PC-3 (cell line): ENCODE data around the gene KCNK4.

ENCODE experiments used
- EZH2 ChIP-seq: fragments of 300-600 bp; sonication (generic); IDR thresholded peaks from one replicate; pipeline ENCODE4 v1.6.1; 2017; ENCODE audit warnings: antibody characterized with exemption, mild to moderate bottlenecking, low read length; ENCODE audit not compliant: unreplicated experiment
- TF ChIP-seq, protein P1 (sequence below): fragments of 300-600 bp; sonication (generic); conservative IDR thresholded peaks from 2 replicates; pipeline ENCODE4 v1.5.1; 2017; ENCODE audit warnings: antibody characterized with exemption, low read depth, mild to moderate bottlenecking, low read length

DNA sequence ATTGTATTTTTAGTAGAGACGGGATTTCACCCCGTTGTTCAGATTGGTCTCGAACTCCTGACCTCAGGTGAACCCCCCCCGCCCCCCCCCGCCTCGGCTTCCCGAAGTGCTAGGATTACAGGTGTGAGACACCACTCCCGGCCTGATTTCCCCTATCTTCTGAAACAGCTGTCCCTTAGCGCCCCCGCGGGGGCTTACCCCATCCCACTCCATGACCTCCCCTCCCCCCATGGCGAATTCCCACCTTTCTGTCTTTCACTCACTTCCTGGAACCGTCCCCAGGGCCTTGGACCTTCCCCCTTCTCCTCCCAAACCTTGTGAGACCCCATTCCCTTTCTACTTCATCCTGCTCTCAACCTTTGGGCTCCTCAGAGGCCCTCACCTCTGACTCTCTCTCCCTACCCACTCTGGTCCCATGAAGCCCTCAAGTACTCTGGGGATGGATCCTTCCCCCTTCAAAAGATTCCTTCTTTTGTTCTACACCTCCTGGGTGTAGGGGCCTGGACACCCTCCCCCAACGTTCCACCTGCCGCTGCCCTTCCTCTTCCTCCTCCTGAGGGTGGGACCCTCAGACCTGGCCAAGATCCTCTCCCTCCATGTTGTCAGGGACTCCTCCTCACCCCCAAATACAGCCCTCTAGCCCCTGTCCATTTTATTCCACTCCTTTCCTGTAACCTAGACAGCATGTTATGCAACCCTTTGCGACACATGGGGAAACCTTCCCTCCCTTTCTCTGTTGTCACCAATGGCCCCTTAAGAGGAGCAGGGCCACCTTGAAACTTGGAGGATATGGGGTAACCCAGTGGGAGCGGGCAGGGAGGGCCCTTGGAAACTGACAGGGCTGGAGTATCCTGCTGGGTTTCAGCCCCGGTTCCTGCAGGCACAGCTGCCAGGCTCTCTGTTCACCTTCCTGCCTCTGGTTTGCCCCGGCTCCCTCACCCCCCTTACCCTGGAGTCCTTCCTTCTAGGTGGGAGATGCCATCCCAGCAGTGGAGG lies 28.0 kb downstream of the KCNK4 start:
- TF ChIP-seq, protein P1, sequence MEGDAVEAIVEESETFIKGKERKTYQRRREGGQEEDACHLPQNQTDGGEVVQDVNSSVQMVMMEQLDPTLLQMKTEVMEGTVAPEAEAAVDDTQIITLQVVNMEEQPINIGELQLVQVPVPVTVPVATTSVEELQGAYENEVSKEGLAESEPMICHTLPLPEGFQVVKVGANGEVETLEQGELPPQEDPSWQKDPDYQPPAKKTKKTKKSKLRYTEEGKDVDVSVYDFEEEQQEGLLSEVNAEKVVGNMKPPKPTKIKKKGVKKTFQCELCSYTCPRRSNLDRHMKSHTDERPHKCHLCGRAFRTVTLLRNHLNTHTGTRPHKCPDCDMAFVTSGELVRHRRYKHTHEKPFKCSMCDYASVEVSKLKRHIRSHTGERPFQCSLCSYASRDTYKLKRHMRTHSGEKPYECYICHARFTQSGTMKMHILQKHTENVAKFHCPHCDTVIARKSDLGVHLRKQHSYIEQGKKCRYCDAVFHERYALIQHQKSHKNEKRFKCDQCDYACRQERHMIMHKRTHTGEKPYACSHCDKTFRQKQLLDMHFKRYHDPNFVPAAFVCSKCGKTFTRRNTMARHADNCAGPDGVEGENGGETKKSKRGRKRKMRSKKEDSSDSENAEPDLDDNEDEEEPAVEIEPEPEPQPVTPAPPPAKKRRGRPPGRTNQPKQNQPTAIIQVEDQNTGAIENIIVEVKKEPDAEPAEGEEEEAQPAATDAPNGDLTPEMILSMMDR = no peak
- no peak for TF ChIP-seq EZH2
